Neural progenitor cell (in vitro differentiated cells): ENCODE measurements around the gene RBP4.

Experiments
- EZH2 ChIP-seq: fragments of 200-600 bp; sonication (generic); IDR thresholded peaks from 2 replicates; pipeline ENCODE4 v1.6.1; 2017; ENCODE audit warnings: antibody characterized with exemption, mild to moderate bottlenecking, moderate library complexity
- EZH2phosphoT487 ChIP-seq: fragments of 200-600 bp; sonication (generic); IDR thresholded peaks from 2 replicates; pipeline ENCODE4 v1.6.1; 2017; ENCODE audit warnings: antibody characterized with exemption
- TF ChIP-seq, protein P1 (sequence below): fragments of 200-600 bp; sonication (generic); IDR thresholded peaks from 2 replicates; pipeline ENCODE4 v1.5.1; 2017; ENCODE audit warnings: antibody characterized with exemption, mild to moderate bottlenecking

DNA sequence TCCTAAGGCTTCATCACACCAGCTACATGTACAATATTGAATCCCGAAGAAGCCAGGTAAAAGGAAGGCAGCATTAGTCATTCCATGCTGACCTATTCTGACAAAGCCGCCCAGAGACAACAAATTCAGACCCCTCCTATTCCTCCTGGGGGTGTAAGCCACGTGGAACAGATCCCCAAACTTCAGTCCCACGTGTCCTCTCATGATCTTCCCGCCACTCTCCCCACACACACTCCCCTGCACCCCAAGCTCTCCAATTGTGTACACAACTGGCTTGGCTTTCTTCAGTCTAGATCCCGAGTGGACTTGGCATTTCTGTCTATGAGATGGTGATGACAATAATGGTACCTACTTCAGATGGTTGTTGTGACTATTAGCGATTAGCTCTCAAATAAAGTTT lies 19.9 kb upstream of the RBP4 start:
- TF ChIP-seq, protein P1, sequence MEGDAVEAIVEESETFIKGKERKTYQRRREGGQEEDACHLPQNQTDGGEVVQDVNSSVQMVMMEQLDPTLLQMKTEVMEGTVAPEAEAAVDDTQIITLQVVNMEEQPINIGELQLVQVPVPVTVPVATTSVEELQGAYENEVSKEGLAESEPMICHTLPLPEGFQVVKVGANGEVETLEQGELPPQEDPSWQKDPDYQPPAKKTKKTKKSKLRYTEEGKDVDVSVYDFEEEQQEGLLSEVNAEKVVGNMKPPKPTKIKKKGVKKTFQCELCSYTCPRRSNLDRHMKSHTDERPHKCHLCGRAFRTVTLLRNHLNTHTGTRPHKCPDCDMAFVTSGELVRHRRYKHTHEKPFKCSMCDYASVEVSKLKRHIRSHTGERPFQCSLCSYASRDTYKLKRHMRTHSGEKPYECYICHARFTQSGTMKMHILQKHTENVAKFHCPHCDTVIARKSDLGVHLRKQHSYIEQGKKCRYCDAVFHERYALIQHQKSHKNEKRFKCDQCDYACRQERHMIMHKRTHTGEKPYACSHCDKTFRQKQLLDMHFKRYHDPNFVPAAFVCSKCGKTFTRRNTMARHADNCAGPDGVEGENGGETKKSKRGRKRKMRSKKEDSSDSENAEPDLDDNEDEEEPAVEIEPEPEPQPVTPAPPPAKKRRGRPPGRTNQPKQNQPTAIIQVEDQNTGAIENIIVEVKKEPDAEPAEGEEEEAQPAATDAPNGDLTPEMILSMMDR, result no peak
- no peak for TF ChIP-seq EZH2
- TF ChIP-seq EZH2phosphoT487, result no peak
